Mesenchymal stem cell (in vitro differentiated cells and primary cell): ENCODE results near the gene PRKACA.

ENCODE experiments used
- DNase-seq: peaks from one replicate; pipeline ENCODE4 v3.0.0-alpha.2; 2013
- H2AFZ ChIP-seq: one replicate; pipeline ENCODE4 v1.6.1; 2013; ENCODE audit warnings: low read depth, mild to moderate bottlenecking, control low read depth, inconsistent platforms, low read length, moderate library complexity
- H2AK5ac ChIP-seq: 2 replicates; pipeline ENCODE4 v1.6.1; 2013; ENCODE audit warnings: low read length, moderate library complexity, mild to moderate bottlenecking, inconsistent platforms; ENCODE audit not compliant: severe bottlenecking
- H2BK120ac ChIP-seq: one replicate; pipeline ENCODE4 v1.6.1; 2013; ENCODE audit warnings: low read depth, mild to moderate bottlenecking, inconsistent platforms, low read length, moderate library complexity
- H2BK12ac ChIP-seq, 2 experiments: one replicate each; pipeline ENCODE4 v1.6.1; 2013; ENCODE audit warnings: inconsistent platforms in 2 of 2, low read length in 2 of 2, mild to moderate bottlenecking in 2 of 2, moderate library complexity in 2 of 2, control low read depth in 1 of 2
- H2BK15ac ChIP-seq: one replicate; pipeline ENCODE4 v1.6.1; 2013; ENCODE audit warnings: mild to moderate bottlenecking, low read depth, inconsistent platforms; ENCODE audit not compliant: poor library complexity, severe bottlenecking
- H2BK5ac ChIP-seq: 2 replicates; pipeline ENCODE4 v1.6.1; 2013; ENCODE audit warnings: low read depth, mild to moderate bottlenecking, low read length, control low read depth, inconsistent platforms; ENCODE audit not compliant: poor library complexity, severe bottlenecking
- H3K14ac ChIP-seq, 2 experiments: one replicate each; pipeline ENCODE4 v1.6.1; 2013; ENCODE audit warnings: inconsistent platforms in 2 of 2, low read length in 2 of 2, control low read depth in 1 of 2, mild to moderate bottlenecking in 1 of 2, moderate library complexity in 1 of 2
- H3K18ac ChIP-seq, 2 experiments: one replicate each; pipeline ENCODE4 v1.6.1; 2013; ENCODE audit warnings: inconsistent platforms in 2 of 2, low read length in 2 of 2, control low read depth in 1 of 2, low read depth in 1 of 2, mild to moderate bottlenecking in 1 of 2
- H3K23ac ChIP-seq, 2 experiments: one replicate each; pipeline ENCODE4 v1.6.1; 2013; ENCODE audit warnings: inconsistent platforms in 2 of 2, low read length in 2 of 2, mild to moderate bottlenecking in 2 of 2, moderate library complexity in 2 of 2, control low read depth in 1 of 2
- H3K27ac ChIP-seq: 2 replicates; pipeline ENCODE4 v1.5.1; 2013; ENCODE audit warnings: mild to moderate bottlenecking, moderate library complexity, low read length, control low read depth, inconsistent platforms; ENCODE audit not compliant: poor library complexity, severe bottlenecking
- H3K27me3 ChIP-seq, 2 experiments: 2 replicates each; pipeline versions ENCODE4 v1.6.1 to v1.7.0; 2013; ENCODE audit warnings: low read length in 2 of 2, mild to moderate bottlenecking in 2 of 2, moderate library complexity in 2 of 2, control low read depth in 1 of 2, inconsistent platforms in 1 of 2; ENCODE audit not compliant: control insufficient read depth in 1 of 2, insufficient read depth in 1 of 2
- H3K36me3 ChIP-seq, 2 experiments: 2 replicates each; pipeline versions ENCODE4 v1.6.1 to v1.7.0; 2013; ENCODE audit warnings: low read length in 2 of 2, control low read depth in 1 of 2, inconsistent platforms in 1 of 2, low read depth in 1 of 2, mild to moderate bottlenecking in 1 of 2; ENCODE audit not compliant: insufficient read depth in 2 of 2, control insufficient read depth in 1 of 2
- H3K4ac ChIP-seq, 2 experiments: one replicate each; pipeline ENCODE4 v1.6.1; 2013; ENCODE audit warnings: inconsistent platforms in 2 of 2, low read length in 2 of 2, mild to moderate bottlenecking in 2 of 2, moderate library complexity in 2 of 2, control low read depth in 1 of 2, low read depth in 1 of 2
- H3K4me1 ChIP-seq: 2 replicates; pipeline ENCODE4 v1.6.1; 2013; ENCODE audit warnings: low read depth, low read length, control low read depth; ENCODE audit not compliant: control insufficient read depth, insufficient read depth
- H3K4me2 ChIP-seq: 2 replicates; pipeline ENCODE4 v1.6.1; 2013; ENCODE audit warnings: low read length, mild to moderate bottlenecking, inconsistent platforms; ENCODE audit not compliant: poor library complexity, severe bottlenecking
- H3K4me3 ChIP-seq, 2 experiments: 2 replicates each; pipeline versions ENCODE4 v1.5.1 to v1.7.0; 2013; ENCODE audit warnings: low read length in 2 of 2, mild to moderate bottlenecking in 2 of 2, control low read depth in 1 of 2, low read depth in 1 of 2; ENCODE audit not compliant: insufficient read depth in 1 of 2
- H3K79me1 ChIP-seq: replicated peaks from 2 replicates; pipeline ENCODE4 v1.6.1; 2013; ENCODE audit warnings: mild to moderate bottlenecking, control low read depth, low read length, inconsistent platforms; ENCODE audit not compliant: poor library complexity, severe bottlenecking
- H3K9ac ChIP-seq: 2 replicates; pipeline ENCODE4 v1.7.0; 2013; ENCODE audit warnings: mild to moderate bottlenecking, low read length, moderate library complexity
- H3K9me3 ChIP-seq: 2 replicates; pipeline ENCODE4 v1.7.0; 2013; ENCODE audit warnings: mild to moderate bottlenecking, low read length; ENCODE audit not compliant: control insufficient read depth
- H4K8ac ChIP-seq: one replicate; pipeline ENCODE4 v1.6.1; 2013; ENCODE audit warnings: inconsistent platforms, mild to moderate bottlenecking, low read length, moderate library complexity
- H4K91ac ChIP-seq: one replicate; pipeline ENCODE4 v1.6.1; 2013; ENCODE audit warnings: mild to moderate bottlenecking, low read length, inconsistent platforms
- WGBS: methylation state at CpG from one replicate; pipeline ENCODE4 v1.1.7; 2013; ENCODE audit warnings: mixed read lengths; 5-methylcytosine and 5-hydroxymethylcytosine counted together

PRKACA gene

DNA sequence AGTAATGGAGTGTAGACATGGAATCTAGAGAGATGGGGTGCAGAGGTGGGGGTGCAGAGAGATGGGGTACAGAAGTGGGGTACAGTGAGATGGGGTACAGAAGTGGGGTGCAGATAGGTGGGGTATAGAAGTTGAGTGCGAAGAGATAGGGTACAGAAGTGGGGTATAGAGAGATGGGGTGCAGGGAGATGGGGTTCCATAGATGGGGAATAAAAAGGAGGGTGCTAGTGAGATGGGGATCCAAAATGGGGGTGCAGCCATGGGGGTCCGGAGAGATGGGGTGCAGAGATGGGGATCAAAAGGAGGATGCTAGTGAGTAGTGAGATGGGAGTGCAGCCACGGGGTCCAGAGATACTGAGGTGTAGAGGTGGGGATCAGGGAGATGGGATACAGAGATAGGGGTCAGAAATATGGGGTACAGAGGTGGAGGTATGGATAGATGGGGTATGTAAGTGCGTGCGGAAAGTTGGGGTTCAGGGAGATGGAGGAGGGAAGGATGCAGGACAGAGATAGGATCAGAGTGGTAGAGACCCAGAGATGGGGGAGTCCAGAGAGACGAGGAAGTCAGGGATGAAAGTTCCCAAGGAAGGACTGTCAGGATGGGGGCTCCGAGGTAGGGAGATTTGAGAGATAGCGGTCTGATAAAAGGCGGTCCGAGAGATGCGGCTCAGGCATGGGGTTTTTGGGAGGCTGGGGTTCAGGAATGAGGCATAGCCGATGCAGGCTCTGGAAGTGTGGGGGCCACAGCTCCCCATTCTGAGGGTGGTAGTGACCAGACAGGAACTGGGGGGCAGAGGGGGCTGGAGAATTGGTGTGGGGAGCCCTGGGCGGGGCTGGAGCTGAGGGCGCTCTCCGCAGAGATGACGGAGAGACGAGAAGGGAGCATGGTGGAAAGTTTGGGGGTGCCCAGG lies 59.1 kb downstream of the PRKACA start:
- no peak overlapping the region for H4K8ac ChIP-seq
- no peak overlapping the region for H2BK12ac ChIP-seq
- no peak overlapping the region for H4K91ac ChIP-seq
- no peak overlapping the region for H3K27ac ChIP-seq
- H3K27me3 ChIP-seq: peaks cover 34 to 59% of the 10 kb centered on the region in 2 experiments
- no peaks in the 10 kb centered on the region for H3K36me3 ChIP-seq
- no peak overlapping the region for H3K4me3 ChIP-seq
- H3K79me1 ChIP-seq: no peaks in the 10 kb centered on the region
- no peak overlapping the region for H3K4me2 ChIP-seq
- no peak overlapping the region for H3K18ac ChIP-seq
- H2BK15ac ChIP-seq: no peak overlapping the region
- peaks cover 21% of the 10 kb centered on the region for H3K4me1 ChIP-seq
- H3K23ac ChIP-seq: no peak overlapping the region
- H2AFZ ChIP-seq: no peak overlapping the region
- no peak overlapping the region for H2AK5ac ChIP-seq
- H3K9ac ChIP-seq: no peak overlapping the region
- WGBS: 52% methylated on average over 17 of the region's 17 CpGs
- no peak overlapping the region for H2BK120ac ChIP-seq
- H3K4ac ChIP-seq: no peak overlapping the region
- no peak overlapping the region for H2BK5ac ChIP-seq
- no peaks in the 10 kb centered on the region for H3K9me3 ChIP-seq
- no peak for DNase-seq
- H3K14ac ChIP-seq: no peak overlapping the region

DNA sequence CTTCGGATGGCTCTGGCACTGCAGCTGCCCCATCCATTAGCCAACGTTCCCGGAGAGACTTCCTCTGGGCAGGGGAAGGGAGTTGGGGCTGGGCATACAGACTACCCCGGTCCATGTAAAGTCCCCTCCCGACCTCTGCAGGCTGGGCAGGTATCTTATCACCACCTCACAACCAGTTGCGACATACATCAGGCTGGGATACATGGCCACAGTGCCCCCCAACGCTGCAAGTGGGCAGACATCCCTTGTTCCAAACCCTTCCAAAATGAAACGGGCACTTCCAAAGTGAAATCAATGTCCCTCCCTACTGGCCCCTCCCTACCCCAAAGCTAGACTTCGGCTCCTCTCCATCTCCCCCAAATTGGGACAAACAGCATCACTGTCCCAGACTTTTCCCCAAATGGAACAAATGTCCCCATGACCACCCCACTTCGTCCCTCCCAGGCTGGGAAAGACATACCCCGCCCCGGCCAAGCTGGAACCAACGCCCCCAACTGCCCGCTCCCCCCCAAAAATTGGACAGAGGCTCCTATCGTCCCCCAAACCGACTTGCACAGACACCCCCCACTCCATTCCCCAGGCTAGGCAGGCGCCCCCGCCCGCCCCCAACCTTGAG lies 60.7 kb downstream of the PRKACA start:
- Histone ChIP-seq H4K8ac (no peak overlapping the region), H2AK5ac (no peak overlapping the region), H3K4ac (no peak overlapping the region), H3K27me3 (peaks cover 34 to 55% of the 10 kb centered on the region in 2 experiments), H2BK12ac (no peak overlapping the region), H3K4me2 (peak overlapping the region; percentile 90), H2BK5ac (no peak overlapping the region), H3K27ac (no peak overlapping the region), H3K4me1 (peaks cover 18% of the 10 kb centered on the region), H2AFZ (no peak overlapping the region), H3K9me3 (peaks cover 3% of the 10 kb centered on the region), H2BK120ac (no peak overlapping the region), H3K4me3 (peak overlapping the region in 1 of 2 experiments; percentile 42), H3K36me3 (peaks cover 0 to 5% of the 10 kb centered on the region in 2 experiments), H4K91ac (no peak overlapping the region), H3K9ac (no peak overlapping the region), H3K23ac (no peak overlapping the region), H3K79me1 (no peaks in the 10 kb centered on the region), H2BK15ac (no peak overlapping the region), H3K14ac (no peak overlapping the region), H3K18ac (peak overlapping the region in 1 of 2 experiments; percentile 34)
- DNase-seq: no peak
- 32% methylated on average over 16 of the region's 19 CpGs for WGBS

DNA sequence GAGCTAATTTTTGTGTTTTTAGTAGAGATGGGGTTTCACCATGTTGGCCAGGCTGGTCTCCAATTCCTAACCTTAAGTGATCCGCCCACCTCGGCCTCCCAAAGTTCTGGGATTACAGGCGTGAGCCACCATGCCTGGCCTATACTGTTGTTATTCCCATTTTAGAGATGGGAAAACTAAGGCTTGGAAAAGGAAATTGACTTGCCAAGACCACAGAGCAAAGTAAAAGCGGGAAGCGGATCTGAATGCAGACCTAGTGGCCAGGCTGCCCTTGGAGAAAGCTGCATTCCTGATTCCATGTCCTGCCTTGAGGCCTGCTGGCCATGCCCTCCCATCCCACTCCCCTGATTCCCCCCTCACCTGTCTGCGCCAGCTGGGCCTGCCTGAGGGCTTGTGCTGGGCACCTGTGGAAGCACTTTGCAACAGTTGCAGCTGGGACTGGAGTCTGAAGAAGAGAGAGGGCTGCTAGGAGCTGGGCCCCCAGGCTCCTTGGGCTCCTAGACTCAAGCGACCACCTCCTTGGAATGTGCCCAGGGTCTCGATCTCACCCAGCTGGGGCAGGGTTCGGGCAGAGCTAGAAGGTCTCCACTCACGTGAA lies 61.4 kb downstream of the PRKACA start:
- H2AK5ac ChIP-seq: no peak overlapping the region
- H3K14ac ChIP-seq: no peak overlapping the region
- peaks cover 3% of the 10 kb centered on the region for H3K9me3 ChIP-seq
- H3K4me3 ChIP-seq: no peak overlapping the region
- no peak overlapping the region for H2BK15ac ChIP-seq
- H3K79me1 ChIP-seq: no peaks in the 10 kb centered on the region
- H2AFZ ChIP-seq: no peak overlapping the region
- H2BK120ac ChIP-seq: no peak overlapping the region
- no peak overlapping the region for H4K91ac ChIP-seq
- peaks cover 34 to 52% of the 10 kb centered on the region in 2 experiments for H3K27me3 ChIP-seq
- H3K23ac ChIP-seq: no peak overlapping the region
- H3K4me1 ChIP-seq: peaks cover 14% of the 10 kb centered on the region
- H3K18ac ChIP-seq: no peak overlapping the region
- no peak overlapping the region for H3K4me2 ChIP-seq
- no peak overlapping the region for H4K8ac ChIP-seq
- no peak overlapping the region for H3K4ac ChIP-seq
- no peak overlapping the region for H2BK5ac ChIP-seq
- H3K9ac ChIP-seq: no peak overlapping the region
- no peak overlapping the region for H3K27ac ChIP-seq
- 87% methylated on average over 10 of the region's 10 CpGs for WGBS
- H3K36me3 ChIP-seq: peaks cover 0 to 9% of the 10 kb centered on the region in 2 experiments
- peak overlapping the region in 1 of 2 experiments; percentile 31 for H2BK12ac ChIP-seq
- DNase-seq: no peak

DNA sequence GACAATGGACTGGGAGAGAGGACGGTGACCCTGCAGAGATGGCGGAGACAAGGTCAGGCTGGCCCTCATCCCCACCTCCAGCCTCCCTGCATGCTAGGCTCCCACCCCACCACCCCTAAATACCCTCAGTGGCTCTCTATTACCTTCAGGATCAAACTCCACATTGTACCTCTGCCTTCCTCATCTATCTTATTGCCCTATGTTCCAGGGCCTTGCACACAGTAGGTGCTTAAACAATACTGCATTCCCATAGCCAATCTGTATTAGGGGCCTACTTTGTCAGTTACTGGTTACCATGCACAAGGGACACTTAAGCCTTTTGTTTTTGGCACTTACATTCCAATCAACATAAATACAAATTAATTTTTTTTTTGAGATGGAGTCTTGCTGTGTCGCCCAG lies 62.2 kb downstream of the PRKACA start:
- H2BK12ac ChIP-seq: no peak overlapping the region
- WGBS: 91% methylated on average over 3 of the region's 3 CpGs
- peaks cover 14% of the 10 kb centered on the region for H3K4me1 ChIP-seq
- H3K27me3 ChIP-seq: peaks cover 31 to 45% of the 10 kb centered on the region in 2 experiments
- DNase-seq: no peak
- H3K4ac ChIP-seq: no peak overlapping the region
- H3K4me2 ChIP-seq: no peak overlapping the region
- no peak overlapping the region for H4K8ac ChIP-seq
- H2AK5ac ChIP-seq: no peak overlapping the region
- H3K9ac ChIP-seq: no peak overlapping the region
- no peak overlapping the region for H3K23ac ChIP-seq
- no peak overlapping the region for H2BK5ac ChIP-seq
- H2BK15ac ChIP-seq: no peak overlapping the region
- no peak overlapping the region for H2AFZ ChIP-seq
- no peak overlapping the region for H4K91ac ChIP-seq
- H3K9me3 ChIP-seq: peaks cover 3% of the 10 kb centered on the region
- no peak overlapping the region for H3K14ac ChIP-seq
- H3K18ac ChIP-seq: no peak overlapping the region
- no peak overlapping the region for H3K4me3 ChIP-seq
- H3K36me3 ChIP-seq: peaks cover 0 to 14% of the 10 kb centered on the region in 2 experiments
- no peak overlapping the region for H3K27ac ChIP-seq
- H3K79me1 ChIP-seq: no peaks in the 10 kb centered on the region
- H2BK120ac ChIP-seq: no peak overlapping the region
